GM12873 (cell line): ENCODE measurements around the gene TMC3.

Experiments used
- TF ChIP-seq, protein P1 (sequence below): IDR thresholded peaks from 2 replicates; pipeline ENCODE4 v1.5.1; 2012; ENCODE audit warnings: low read depth, mild to moderate bottlenecking, moderate library complexity, low read length, control low read depth; ENCODE audit not compliant: insufficient read depth; ENCODE audit errors: missing control alignments

TMC3 gene

DNA sequence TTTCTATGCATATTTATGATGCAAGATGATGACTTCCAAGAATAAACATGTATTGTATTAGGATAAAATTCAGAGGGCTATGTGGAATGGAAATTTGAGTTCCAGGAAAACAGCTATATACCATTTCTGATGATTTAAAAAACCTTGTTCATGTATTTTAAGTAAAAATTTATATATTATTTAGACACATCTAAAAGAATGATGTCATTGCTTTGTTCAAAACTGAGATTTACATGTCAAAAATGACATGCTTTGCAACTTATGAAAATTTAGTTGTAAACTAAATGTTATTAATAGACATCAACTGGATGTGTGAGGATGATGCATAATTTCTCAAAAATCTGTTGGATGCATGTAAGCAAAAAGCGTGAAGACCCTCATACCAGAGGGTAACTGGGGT lies 52.3 kb downstream of the TMC3 start:
- TF ChIP-seq, protein P1, sequence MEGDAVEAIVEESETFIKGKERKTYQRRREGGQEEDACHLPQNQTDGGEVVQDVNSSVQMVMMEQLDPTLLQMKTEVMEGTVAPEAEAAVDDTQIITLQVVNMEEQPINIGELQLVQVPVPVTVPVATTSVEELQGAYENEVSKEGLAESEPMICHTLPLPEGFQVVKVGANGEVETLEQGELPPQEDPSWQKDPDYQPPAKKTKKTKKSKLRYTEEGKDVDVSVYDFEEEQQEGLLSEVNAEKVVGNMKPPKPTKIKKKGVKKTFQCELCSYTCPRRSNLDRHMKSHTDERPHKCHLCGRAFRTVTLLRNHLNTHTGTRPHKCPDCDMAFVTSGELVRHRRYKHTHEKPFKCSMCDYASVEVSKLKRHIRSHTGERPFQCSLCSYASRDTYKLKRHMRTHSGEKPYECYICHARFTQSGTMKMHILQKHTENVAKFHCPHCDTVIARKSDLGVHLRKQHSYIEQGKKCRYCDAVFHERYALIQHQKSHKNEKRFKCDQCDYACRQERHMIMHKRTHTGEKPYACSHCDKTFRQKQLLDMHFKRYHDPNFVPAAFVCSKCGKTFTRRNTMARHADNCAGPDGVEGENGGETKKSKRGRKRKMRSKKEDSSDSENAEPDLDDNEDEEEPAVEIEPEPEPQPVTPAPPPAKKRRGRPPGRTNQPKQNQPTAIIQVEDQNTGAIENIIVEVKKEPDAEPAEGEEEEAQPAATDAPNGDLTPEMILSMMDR: no peak

DNA sequence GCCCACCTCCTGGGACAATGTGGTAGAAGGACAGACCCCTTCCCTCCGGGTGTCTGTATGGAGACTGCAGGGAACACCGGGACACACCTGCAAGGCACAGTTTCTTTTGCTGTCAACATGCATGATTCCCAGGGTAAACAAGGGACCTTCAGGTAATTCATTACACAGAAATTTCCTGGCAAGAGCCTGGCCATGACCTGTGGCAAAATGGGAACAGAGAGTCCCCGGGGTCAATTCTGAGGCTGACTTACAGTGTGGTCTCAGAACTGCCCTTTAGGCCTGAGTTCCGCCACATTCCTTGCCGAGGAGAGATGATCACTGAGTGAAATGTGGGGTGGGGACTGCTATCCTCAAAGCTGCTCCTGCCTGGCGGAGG lies 56.4 kb downstream of the TMC3 start:
- TF ChIP-seq, protein P1: no peak

DNA sequence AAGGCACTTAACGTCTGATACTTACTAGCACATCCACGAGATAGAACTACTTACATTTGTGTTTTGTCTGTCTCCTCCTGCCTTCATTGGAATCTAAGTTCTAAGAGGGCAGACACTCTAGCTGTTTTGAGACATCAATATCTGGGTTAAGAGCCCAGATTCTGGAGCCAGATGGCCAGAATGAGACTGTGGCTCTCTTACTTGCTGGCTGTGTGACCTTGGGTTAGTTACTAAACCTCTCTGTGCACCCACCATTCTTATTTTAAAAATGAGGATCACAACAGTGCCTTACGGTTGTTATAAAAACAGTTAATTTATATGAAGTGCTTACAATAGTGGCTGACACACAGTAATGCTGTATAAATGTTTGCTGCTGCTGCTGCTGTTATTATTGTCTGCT lies 57.7 kb downstream of the TMC3 start:
- TF ChIP-seq, protein P1: no peak

DNA sequence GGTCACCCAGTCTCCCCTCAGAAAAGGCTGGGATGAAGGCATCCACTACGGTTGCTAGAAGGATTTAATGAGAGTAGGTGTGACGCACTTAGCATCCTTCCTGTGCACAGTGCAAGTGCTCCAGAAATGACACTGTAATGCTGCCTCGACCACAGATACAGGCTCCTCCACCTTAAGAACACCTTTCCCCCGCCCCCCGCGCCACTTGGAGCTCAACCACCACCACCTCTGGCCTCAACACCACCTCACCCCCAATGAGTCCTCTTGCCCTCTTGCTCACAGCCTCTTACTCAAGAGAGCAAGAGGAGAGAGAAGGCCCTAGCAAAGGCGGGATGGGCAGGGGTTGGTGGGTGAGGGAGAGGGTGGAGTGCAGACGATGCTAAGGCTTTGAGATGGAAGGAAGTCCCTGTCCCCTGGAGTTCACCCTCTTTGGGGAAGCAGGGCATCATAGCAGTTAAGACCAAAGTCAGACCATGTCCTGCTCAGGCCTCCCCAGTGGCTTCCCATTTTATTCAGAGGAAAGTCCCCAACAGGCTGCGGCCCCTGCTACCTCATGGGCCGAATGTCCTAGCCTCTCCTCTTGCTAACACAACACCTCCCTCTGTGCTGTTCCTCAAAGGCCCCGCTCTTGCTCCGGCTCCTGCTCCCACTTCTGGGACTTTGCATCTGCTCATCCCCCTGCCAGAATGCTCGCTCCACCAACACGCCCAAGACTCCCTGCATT lies 58.4 kb downstream of the TMC3 start:
- TF ChIP-seq, protein P1: no peak

DNA sequence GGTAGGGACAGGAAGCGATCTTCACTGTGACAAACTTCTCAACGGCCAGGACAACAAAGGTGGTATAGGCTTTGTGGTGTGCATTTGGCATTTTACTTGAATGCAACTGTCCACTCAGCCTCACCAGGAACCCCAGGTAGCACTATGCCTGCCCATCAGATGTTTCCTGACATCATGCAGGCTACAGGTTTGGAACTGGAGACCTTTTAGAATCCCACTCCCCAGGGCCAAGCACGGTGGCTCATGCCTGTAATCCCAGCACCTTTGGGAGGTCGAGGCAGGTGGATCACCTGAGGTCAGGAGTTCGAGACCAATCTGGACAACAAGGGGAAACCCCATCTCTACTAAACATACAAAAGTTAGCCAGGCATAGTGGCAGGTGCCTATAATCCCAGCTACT lies 59.6 kb downstream of the TMC3 start:
- TF ChIP-seq, protein P1: no peak

DNA sequence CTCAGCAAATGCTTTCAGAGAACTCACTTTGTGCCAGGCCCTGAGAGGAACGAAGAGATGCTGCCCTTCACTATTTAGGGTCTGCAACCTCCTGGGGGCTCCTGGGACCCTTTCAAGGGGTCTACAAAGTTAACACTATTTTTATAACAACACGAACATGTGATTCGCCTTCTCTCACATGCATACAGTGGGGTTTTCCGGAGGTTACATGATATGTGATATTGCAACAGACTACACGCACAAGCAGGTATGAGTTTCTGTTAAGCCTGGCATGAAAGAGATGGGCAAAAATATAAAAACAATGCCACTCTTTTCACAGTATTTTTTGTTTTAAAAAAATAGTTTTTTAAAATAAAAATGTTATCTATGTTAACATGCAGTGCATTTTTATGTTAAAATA lies 60.3 kb downstream of the TMC3 start:
- TF ChIP-seq, protein P1: no peak

DNA sequence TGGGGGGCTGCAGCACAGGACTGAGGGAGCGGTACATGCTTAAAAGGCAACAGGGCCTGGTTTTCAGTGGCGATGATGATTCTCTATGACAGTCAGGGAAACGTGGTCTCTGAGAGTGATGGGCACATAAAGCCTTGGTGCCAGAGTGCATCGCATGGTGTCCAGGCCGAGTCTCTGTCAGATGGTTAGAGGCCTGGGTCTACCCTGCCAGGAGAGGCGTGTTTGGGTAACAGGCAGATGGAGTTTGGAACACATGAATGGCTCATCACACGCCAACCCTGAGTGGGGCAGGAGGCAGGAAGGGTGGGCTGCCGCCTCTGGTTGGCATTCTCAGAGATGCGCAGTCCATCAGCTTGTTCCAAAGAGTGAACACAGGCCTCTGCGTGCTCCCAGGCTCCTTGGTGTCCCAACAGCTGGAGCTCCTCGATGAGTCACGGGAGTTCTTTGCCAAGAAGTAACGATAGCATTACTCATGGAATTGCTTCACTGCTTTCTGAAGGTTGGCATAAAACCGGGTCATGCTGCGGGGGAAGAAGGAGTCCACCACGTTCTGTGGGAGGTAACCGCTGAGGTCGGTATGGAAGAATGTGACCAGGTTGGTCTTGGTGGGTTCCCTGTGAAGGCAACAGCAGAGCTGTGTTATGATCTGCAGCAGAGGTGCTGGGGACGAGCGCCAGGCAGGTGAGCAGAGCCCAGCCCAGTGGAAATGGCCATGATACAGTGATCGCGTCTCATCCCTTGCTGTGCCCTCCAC lies 61.0 kb downstream of the TMC3 start:
- TF ChIP-seq, protein P1: no peak
